GM23248 (cell line): ENCODE measurements around the gene GJE1.

ENCODE experiments used
- EZH2 ChIP-seq: fragments of 200-600 bp; sonication (generic); IDR thresholded peaks from 2 replicates; pipeline ENCODE4 v1.6.1; 2018; ENCODE audit warnings: antibody characterized with exemption, mild to moderate bottlenecking; ENCODE audit not compliant: insufficient read depth, poor library complexity, severe bottlenecking
- EZH2phosphoT487 ChIP-seq: fragments of 200-600 bp; sonication (generic); IDR thresholded peaks from 2 replicates; pipeline ENCODE4 v1.6.1; 2018; ENCODE audit warnings: antibody characterized with exemption, moderate library complexity, mild to moderate bottlenecking, low read depth; ENCODE audit not compliant: insufficient read depth

DNA sequence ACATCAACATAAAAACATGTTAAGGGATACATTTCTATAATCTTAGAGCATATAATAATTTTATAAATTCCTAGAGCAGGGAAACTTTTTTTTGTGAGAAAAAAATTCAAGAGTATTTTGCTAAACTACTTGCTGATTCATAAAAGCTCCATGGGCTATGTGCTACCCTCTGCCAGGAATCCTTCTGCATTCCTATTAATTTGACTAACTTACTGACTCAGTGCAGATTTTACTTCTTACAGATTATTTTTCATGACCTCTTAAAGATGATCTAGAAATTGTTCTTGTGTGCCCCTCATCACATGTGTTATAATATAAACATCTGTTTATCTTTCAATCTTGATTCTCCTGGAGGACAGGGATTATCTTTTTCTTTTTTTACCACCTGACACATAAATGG lies 20.0 kb downstream of the GJE1 start:
- TF ChIP-seq EZH2 (no peak), EZH2phosphoT487 (no peak)
